K562 (cell line): ENCODE measurements around the gene NABP2. TPM values are rescaled to one million over a fixed set of nuclear protein-coding genes. Genes with fewer than 3 reads are reported as not detected.

ENCODE experiments used
- ATF4 ChIP-seq: fragments of 450-650 bp; formaldehyde crosslinking; IDR thresholded peaks from 2 replicates; pipeline ENCODE4 v1.4.0; 2022; ENCODE audit warnings: mild to moderate bottlenecking, moderate library complexity
- CHCHD3 ChIP-seq: fragments of 250-450 bp; sonication (Bioruptor Pico); IDR thresholded peaks from 2 replicates; pipeline ENCODE4 v2.1.2; 2022; ENCODE audit warnings: mild to moderate bottlenecking
- DACH1 ChIP-seq: fragments of 450-650 bp; IDR thresholded peaks from 2 replicates; pipeline ENCODE4 v1.6.1; 2018; ENCODE audit not compliant: partially characterized antibody
- ELF4 ChIP-seq: fragments of 450-650 bp; formaldehyde crosslinking; IDR thresholded peaks from 2 replicates; pipeline ENCODE4 v1.4.0; 2022; ENCODE audit warnings: missing genetic modification characterization
- NFIC ChIP-seq: fragments of 450-650 bp; IDR thresholded peaks from 2 replicates; pipeline ENCODE4 v1.6.1; 2017; ENCODE audit warnings: mild to moderate bottlenecking, inconsistent platforms
- PTBP1 ChIP-seq: fragments of 200-400 bp; formaldehyde crosslinking; IDR thresholded peaks from 2 replicates; pipeline ENCODE4 v1.6.1; 2017; ENCODE audit warnings: low read depth, low read length
- SPI1 ChIP-seq: IDR thresholded peaks from 2 replicates; pipeline ENCODE4 v1.6.1; 2011; ENCODE audit warnings: low read depth, low read length, control low read depth, borderline replicate concordance
- U2AF1 ChIP-seq: fragments of 200-400 bp; formaldehyde crosslinking; optimal IDR thresholded peaks from 2 replicates; pipeline ENCODE3; 2017; ENCODE audit warnings: mild to moderate bottlenecking, low read depth, low read length, moderate library complexity
- ZBTB11 ChIP-seq, 3 experiments: fragments of 200-800 bp in 1 of 3; fragments of 250-450 bp in 1 of 3; fragments of 450-650 bp in 1 of 3; sonication (Bioruptor Pico) in 1 of 3; sonication (Bioruptor generic) in 1 of 3; formaldehyde crosslinking in 1 of 3; IDR thresholded peaks; 2 replicates each; pipeline versions ENCODE4 v1.6.1 to v1.8.0; 2016 to 2022; ENCODE audit warnings: mild to moderate bottlenecking in 2 of 3, missing genetic modification characterization in 2 of 3, missing compliant biosample characterization in 1 of 3, moderate library complexity in 1 of 3
- ZBTB5 ChIP-seq: fragments of 450-650 bp; IDR thresholded peaks from 2 replicates; pipeline ENCODE4 v1.6.1; 2017; ENCODE audit warnings: antibody characterized with exemption
- ZNF263 ChIP-seq: sonication (generic); formaldehyde crosslinking; IDR thresholded peaks from 2 replicates; pipeline ENCODE4 v1.8.0; 2022; ENCODE audit warnings: mild to moderate bottlenecking, missing genetic modification reagents, borderline replicate concordance
- ZNF655 ChIP-seq: fragments of 250-450 bp; sonication (Bioruptor Pico); IDR thresholded peaks from 2 replicates; pipeline ENCODE4 v1.5.0; 2021
- ZNF668 ChIP-seq: fragments of 250-450 bp; sonication (Bioruptor Pico); IDR thresholded peaks from 2 replicates; pipeline ENCODE4 v1.8.0; 2022; ENCODE audit warnings: mild to moderate bottlenecking, inconsistent platforms
- ZNF766 ChIP-seq: fragments of 200-800 bp; sonication (Bioruptor generic); conservative IDR thresholded peaks from 2 replicates; pipeline ENCODE4 v1.6.1; 2016; ENCODE audit warnings: missing genetic modification characterization, missing compliant biosample characterization
- polyA plus RNA-seq, 8 experiments: library from polyadenylated mRNA; depleted of rRNA in 4 of 8; stranded (reverse) in 5 of 8; unstranded in 3 of 8; fragments of >200 nt; fragmentation: Nextera tagmentation in 2 of 8; fragmentation: Illumina TruSeq in 1 of 8; extraction: Ambion mirVana in 2 of 8; extraction: Trizol in 1 of 8; gene quantifications; 2 replicates each; pipeline versions ENCODE4 v1.2.1 to v1.2.3, GENCODE V29; 2011 to 2014; ENCODE audit warnings: inconsistent platforms in 1 of 8, missing spikeins in 1 of 8
- total RNA-seq, 7 experiments: library from RNA; depleted of rRNA in 6 of 7; stranded (reverse); fragments of >200 nt in 6 of 7; fragmentation: Illumina TruSeq in 2 of 7; extraction: Trizol in 2 of 7; gene quantifications; 2 replicates each; pipeline versions ENCODE4 v1.2.1 to v1.2.3, GENCODE V29; 2011 to 2021; ENCODE audit warnings: low replicate concordance in 1 of 7

NABP2 gene
- total and polyA plus RNA-seq, 9 of the 15 experiments (the other 6 are each of a cell fraction or from before 2014, with no cell fraction given) = 11.3 to 60.6 (median 43.5) TPM

GRCh38 chr12:56243731-56244181, 19.6 kb downstream of the NABP2 start (continued):
- TF ChIP-seq ZNF668 (CRISPR knock-in tag) = no peak
- TF ChIP-seq ELF4 = peak; percentile 52; the same call in 1 of the 2 replicates
- TF ChIP-seq SPI1 = no peak
- TF ChIP-seq U2AF1 = no peak
- no peak for TF ChIP-seq CHCHD3
- no peak for TF ChIP-seq ZNF263 (CRISPR knock-in tag)
- no peak for TF ChIP-seq DACH1
- no peak for TF ChIP-seq ZBTB5
- TF ChIP-seq ZNF766 = 0 out of 2 replicates have a peak, but pooled peaks have one; percentile 26
- no peak for TF ChIP-seq PTBP1
- no peak for TF ChIP-seq ZNF655 (CRISPR knock-in tag)
- TF ChIP-seq ATF4 = 0 out of 2 replicates have a peak, but pooled peaks have one; percentile 42
- TF ChIP-seq NFIC = peak; percentile 88
- peak in 1 of 3 experiments; percentile 56; a peak in 2 of 6 replicates for TF ChIP-seq ZBTB11 (CRISPR knock-in tag; IDR thresholded peaks at IDR 0.05)
